HG02938 (cell line): ENCODE results near the gene STEAP3.

Experiments used
- ATAC-seq: cut with Tn5 transposase; IDR thresholded peaks from one replicate; pipeline ENCODE4 v1.9.1; 2021; ENCODE audit warnings: mild to moderate bottlenecking, moderate library complexity; ENCODE audit not compliant: unreplicated experiment

The STEAP3 gene

GRCh38 chr2:119225105-119225865 is 1.7 kb downstream of the STEAP3 start:
- ATAC-seq: peak; percentile 34

- ATAC-seq: no peak
Measured at GRCh38 chr2:119225926-119226325, 2.3 kb downstream of the STEAP3 start.

DNA sequence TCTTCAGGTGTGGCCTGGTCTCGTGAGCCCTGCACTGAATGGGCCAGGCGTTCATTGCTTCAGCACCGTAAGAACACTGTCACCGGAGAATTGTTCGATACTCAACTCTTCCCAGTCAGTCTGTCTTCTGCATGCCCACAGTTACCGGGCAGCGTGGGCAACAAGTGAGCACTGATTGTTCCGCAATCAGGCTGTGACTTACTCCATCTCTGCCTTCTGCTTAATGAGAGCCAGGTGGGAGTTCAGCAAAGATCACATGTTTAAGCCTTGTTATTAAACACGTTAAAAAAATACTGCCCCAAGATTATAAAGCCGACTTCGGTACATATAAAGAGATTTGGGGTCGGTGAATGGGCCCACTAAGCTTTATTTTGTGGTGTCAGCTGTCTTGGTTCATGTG is 3.7 kb downstream of the STEAP3 start:
- ATAC-seq: no peak

GRCh38 chr2:119228136-119228535 is 4.5 kb downstream of the STEAP3 start:
- no peak for ATAC-seq

DNA sequence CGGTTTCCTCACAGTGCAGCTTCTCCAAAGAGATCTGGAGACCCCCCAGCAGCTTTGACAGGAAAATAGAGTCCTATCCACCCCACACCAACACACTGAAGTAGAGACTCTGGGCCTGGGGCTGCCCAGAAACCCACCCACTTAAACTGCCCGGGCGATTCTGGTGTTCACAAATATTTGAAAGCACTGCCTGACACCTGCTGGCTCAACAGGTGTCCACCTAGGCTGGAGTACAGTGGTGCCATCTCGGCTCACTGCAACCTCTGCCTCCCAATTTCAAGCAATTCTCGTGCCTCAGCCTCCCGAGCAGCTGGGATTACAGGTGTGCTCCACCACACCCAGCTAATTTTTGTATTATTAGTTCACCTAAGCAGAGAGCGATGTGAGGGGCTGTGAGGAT is 5.3 kb downstream of the STEAP3 start:
- ATAC-seq: no peak

DNA sequence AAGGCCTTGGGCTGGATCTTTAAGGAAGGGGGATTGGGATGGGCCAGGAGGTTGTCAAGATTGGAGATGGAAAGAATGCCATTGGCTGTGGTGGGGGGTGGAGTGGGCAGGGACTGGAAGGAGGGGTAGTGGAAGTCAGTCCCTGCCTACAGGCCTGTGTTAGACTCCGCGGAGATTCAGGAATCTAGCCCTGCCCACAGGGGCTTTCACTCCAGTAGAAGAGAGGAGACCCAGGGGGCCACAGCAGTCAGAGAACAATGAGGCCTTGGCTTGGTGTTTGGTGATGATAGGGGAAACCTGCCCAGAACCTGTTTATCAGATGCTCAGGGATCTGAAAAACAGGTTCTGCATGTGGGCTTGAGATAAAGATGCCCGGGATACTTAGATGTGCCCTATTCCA is 6.1 kb downstream of the STEAP3 start:
- ATAC-seq: no peak

DNA sequence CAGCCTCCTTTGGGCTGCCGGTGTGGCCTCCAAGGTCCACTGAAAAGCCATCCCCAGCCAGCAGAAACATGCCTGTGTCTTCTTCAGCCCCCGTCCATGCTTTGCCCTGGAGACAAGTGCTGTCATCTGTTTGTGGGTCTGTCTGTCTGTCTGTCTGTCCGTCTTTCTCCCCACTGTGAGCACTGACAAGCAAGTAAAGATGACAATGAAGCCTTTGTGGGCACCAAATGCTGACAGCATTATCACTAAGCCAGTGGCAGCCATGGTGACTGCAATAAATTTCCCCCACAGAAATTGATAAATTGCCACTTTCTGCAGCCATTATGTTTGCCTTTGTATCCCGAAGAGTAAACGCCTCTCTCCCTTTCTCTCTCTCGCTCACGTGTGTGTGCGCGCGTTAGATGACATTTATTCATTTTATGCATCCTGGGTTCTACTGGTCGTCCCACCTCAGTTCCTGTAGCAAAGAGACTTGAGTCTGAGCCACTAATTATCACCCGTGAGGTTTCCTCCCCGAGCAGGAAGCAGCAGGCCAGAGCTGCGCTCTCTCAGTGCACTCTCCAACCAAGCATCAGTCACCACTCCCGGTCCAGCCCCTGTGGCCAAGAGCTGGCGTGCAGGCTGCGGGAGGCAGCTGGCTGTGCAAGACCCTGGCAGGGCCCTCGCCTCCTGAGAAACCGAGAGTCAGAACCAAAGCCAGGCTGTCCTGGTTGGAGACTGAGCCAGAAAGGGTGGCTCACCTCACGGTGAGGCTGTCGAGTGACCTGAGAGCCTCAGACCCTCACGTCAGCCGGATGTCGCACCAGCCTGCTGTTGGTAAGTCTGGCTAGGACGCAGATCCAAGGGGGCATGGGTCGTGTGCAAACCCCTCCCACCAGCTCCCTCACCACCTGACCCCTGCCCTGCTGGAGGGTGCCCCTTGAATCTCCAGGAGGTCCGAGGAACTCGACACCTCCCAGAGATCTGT is 6.9 kb downstream of the STEAP3 start:
- ATAC-seq: no peak

DNA sequence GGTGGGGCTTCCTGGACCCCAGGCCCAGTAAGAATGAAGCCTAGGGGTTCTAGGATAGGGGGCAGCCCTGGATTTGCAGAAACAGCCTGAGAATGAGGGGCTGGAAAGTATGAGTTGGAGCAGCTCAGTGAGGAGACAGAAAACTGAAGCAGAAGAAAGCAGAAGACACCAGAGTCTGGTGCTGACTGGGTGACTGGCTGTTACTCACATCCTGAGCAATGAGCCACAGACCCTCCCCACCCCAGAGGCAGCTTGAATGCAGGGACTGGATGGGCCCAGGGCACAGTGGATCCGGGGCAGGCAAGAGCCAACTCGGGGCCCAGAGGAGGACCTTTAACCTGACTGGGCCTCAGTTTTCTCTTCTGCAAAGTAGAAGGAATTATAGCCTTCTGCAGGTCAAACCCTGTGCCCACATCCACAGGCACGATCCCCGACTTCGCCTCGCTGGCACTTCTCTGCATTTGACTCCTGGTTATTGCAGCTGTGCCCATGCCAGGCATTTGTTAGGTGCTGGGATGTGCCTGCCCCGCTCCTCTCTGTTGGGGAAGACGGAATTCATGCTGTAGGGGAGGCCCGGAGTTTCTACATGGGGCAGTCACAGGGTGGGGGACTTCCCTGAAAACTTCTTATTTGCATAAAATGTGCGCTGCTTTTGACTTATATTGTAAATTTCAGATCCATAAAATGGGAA is 8.5 kb downstream of the STEAP3 start:
- no peak for ATAC-seq

- no peak for ATAC-seq
Measured at GRCh38 chr2:119232666-119232993, 9.0 kb downstream of the STEAP3 start.

DNA sequence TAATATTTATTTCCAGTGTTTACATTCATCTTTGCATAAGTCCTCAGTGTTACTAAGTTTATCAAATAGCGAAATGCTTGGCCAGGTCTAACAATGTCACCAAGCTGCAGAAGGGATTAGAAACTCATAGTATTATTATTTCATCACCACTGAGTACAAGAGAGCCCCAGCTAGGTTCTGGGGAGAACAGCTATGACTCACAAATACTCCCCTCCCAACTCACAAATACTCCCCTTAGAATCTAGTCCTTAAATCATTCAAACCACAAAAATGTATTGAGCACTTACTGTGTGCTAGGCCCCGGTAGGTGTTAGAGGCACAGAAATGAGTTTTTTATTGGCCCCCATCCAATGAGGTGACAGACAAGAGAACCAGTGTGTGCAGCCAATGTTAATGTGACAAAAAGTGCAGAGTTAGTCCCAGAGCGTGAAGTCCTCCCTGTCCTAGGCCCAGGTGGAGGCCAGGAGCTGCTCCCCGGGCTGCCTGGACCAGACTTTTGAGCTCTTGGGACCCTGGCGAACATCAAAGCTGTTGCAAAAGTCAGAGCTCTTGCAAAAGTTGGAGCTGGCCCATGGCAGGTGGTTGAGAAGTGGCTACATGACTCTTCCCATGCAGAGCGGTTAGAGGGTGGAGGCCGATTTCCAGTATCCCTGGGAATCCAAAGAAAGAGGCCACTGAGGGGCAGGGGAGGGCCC is 9.8 kb downstream of the STEAP3 start:
- peak; percentile 59 for ATAC-seq

DNA sequence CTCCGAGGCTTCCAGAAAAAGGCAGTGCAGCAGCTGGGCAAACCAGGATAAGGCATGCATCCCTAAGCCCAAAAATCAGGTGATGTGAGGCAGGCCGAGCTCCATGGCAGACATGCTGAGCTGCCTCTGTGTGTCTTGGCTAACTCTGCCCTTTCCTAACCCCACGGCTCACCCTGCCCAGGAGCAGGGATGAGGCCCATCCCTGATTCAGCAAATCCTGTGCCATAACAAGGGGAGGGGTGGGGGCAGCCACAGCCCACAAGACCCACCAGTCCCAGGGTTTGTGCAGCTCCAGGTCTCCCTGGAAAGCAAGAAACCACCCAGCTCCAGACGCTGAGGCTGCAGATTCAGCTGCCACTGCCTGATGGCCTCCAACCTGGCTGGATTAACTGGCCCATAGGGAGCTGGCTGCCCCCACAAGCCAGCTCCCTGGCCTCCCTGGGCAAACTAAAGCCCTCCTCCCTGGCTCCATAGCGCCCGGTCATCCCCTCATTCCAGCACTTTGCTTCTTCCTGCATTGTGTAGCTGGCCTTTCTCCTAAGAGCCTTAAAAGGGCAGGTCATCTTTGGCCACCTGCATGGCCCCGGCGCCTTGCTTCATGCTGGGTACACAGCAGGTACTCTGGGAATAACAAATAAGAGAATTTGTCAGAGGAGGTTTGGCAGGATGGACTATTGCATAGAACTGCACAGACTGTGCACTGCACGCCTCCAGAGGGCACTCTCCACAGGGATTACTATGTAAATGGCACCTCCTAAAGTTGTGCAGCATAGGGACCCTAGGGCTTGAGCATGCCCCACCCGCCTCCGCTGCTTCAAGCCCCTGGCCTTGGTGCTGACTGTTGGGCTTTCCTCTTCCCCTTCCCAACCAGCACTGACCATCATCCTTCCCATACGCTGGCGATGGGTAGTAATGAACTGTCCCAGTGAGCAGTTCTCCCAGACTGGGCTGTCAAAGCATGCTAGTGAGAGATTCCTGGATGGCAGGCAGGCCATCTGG is 10.7 kb downstream of the STEAP3 start:
- no peak for ATAC-seq

DNA sequence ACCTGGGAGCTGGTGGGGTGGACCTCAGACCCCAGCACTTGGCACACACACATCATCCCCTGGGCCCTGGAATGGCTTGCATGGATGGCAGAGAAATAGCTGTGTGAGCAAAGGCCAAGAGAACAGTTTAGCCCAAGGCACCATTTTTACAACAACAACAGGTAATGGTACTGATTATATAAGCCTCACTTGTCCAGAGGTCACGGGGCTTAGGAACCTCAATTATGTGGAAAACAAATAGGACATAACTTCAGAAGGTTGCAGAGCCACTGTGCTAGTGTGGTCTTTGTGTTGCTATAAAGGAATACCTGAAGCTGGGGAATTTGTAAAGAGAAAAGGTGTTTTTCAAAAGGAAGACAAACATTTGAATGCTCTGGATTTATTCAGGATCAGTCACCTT is 13.2 kb downstream of the STEAP3 start:
- ATAC-seq: no peak

DNA sequence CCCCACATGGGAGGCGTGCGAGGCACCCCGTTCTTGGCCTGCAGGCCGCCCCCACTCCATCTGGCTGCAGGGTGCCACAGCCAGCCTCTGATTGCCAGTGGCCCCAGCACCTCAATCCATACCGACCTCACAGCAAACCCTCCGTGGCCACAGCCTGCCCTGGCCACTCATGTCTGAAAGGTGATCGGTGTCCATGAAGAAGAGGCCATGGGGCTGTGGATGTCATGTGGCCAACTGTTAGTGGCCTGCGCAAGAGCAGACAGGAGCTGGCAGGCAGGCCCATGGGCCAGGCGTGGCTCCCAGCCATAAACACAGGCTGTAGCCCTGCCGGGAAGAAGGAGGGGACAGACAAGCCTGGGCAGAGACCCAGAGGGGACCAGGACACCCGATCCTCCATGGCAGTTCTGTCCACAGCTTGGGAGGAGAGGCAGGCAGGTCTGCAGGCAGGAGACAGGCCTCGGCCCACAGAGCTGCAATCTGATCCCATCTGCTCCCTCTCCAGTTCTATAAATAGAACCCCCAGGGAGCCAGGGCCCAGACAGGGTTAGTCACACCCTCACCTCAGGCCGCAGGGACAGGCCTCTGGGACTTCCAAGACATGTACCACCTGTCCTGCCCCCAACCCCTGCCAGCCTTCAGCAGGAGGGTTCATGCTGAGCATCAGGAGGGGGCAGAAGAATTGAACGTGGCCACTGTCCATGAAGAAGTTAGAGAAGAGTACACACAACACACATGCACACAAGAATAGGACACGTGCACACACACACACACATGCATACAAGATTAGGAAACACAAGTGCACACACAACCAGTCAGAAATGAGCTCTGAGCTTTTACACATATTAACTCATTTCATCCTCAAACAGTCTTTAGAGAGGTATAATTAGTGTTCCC is 16.9 kb downstream of the STEAP3 start:
- ATAC-seq: no peak

- ATAC-seq: no peak
Measured at GRCh38 chr2:119241205-119241532, 17.5 kb downstream of the STEAP3 start.

DNA sequence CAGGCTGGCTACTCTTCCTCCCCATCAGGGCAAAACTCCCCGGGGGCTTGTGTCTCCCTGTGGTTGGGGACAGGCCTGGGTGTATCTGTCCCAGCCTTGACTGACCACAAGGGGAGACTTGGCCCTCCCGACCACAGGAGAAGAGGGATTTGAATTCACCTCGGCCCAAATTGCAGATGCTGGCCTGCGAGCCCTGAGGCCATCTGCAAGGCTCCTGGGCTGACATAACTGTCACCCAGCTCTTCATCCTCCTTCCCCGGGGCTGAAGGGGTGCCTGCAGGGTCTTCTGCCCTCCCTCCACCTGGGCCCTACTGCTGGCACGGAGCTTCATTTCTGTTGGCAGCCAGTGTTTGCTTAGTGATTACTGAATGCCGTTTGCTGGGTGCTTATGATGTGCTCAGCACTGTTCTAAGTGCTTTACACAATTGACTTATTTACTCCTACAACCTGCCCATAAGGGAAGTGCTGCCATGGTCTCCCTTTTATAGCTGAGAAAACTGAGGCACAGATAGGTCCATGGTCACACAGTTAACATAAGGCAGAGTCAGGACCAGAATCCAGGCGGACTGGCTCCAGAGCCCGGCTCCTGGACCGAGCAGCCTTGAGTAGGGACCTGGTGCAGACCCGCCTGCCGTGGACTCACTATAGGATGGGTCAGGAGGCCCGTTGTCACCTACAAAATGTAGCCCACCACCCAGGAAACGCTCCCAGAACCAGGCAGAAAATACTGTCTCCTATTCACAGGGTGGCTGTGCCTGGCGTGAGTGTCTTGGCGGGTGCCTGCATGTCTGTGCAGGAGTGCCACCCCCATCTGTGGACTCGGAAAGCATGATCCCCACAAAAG is 18.9 kb downstream of the STEAP3 start:
- no peak for ATAC-seq

GRCh38 chr2:119243621-119244020 is 20.0 kb downstream of the STEAP3 start:
- ATAC-seq: no peak

- ATAC-seq: no peak
Measured at GRCh38 chr2:119245076-119245840, 21.6 kb downstream of the STEAP3 start.
